ENCODE data around the gene RBM25.

DNA sequence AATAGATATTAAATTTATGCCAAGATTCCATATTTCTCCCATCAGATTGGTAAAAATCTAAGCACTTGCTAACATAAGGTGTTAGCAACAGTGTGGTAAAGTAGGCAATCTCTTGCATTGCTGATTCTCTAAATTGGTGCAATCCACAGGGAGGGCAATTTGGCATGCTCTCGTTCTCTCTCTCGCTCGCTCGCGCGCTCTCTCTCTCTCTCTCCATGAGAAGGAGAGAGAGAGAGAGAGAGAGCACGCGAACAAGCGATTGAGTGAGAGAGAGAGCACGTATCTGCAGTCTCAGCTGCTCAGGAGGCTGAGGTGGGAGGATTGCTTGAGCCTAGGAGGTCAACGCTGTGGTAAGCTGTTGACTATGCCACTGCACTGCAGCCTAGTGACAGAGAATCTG lies 103.9 kb downstream of the RBM25 start:
- TF ChIP-seq CTCF (IDR thresholded peaks at IDR 0.05) (no peak), POLR2A (IDR thresholded peaks at IDR 0.05) (no peak)

Data from adrenal gland (tissue), 5 donors.